Endometrial microvascular endothelial cells (primary cell): ENCODE results near the gene LAD1. TPM values are rescaled to one million over a fixed set of nuclear protein-coding genes. Genes with fewer than 3 reads are reported as not detected.

Experiments
- in situ Hi-C: cut with HindIII; loops from 2 replicates; pipeline ENCODE4 v1.10.0; 2017; ENCODE audit warnings: low sequenced_read_pairs, low pct_unique_long_range_greater_than_20kb; ENCODE audit errors: inconsistent ontology term
- total RNA-seq: library from RNA; depleted of rRNA; stranded (reverse); fragments of >200 nt; gene quantifications from one replicate; pipeline ENCODE4 v1.2.3, GENCODE V29; 2015; ENCODE audit errors: inconsistent ontology term

LAD1 gene
- total RNA-seq, 1 donor from 2014 or later: not detected

DNA sequence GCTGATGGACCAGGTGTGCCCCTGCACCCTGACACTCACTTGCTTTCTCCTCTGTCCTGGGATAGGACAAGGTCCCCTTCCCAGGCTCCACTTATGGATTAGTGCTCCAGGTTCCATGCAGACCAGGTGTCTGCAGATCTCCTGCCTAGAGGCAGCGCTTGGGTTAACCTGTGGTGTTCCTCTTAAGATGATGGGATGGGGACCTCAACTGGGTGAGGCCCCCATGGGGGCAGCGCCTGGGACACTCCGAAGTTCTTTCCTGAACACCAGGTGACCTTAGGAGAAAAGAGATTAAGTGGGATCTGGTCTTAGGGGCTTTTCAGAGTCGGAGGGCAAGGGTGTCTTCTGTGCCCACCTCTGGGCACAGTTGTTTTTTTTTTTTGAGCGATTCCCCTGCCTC, 42.9 kb downstream of the LAD1 start:
- in situ Hi-C loops: no loop called here

DNA sequence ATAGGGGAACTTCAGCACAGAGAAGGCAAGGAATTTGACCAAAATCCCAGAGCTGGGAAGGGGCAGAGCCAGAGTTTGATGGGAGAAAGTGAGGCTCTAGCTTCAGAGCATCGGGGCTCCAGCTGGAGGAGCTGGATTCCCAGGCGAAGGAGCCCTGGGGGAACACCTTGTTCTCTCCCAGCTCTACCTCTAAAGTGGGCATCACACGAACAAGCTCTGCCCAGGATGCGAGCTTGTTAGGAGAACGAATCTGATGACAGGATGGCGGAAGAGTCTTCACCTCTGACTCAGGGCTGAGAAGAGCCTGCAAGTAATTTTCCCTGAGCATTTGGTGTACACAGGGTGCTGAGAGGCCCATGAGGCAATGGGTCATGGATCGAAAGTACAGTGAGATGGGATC, 43.7 kb downstream of the LAD1 start:
- in situ Hi-C loops: no loop called here

DNA sequence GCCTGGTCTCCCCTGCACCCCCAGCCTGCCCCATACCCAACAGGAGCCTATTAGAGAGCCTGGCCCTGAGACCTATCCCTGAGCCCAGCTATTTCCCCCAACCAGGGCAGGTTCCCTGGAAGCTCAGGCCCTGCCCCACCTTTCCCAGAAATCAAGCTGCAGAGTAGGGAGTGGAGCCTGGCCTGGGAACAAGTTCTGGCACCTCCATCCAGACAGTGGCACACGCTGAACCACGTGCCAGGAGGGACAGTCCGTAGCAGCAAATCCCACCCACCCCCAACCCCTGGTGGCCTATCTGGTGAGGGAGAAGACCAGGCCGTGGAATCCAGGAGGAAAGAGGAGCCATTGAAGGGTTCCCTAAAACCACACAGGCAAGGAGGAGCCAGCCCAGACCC, 44.2 kb downstream of the LAD1 start:
- in situ Hi-C loops: no loop called here

DNA sequence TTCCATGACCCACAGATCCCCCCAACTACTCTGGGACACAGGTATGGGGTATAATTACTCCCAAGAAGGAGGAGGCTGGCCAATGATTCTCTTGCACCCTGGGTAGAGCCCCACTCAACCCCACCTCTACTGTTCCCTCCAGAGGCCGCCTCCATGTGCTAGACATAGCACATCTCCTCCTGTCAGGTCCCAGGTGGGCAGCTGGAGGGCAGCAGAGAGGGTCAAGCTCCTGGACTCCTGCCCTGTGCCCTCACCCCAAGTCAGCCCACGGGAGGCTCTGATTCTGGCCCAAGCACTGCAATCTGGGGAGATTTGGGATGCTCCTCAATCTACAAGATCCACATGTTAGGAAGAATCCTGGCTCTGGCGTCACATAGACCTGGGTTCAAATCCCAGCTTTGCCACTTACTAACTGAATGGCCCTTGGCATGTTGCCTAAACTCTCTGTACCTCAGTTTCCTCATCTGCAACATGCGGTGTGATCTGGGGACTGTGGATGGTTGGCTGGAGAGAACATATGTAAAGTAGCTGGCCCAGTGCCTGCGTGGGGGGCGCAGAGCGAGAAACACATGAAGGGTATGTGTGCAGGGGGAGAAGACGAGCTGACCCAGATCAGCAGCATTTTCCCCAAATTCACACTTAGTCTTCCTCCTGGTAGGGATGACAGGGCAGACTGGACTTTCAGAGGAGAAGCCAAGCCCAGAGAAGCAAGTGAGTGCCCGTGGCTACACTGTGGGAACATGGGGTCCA, 44.8 kb downstream of the LAD1 start:
- in situ Hi-C loops: no loop called here

DNA sequence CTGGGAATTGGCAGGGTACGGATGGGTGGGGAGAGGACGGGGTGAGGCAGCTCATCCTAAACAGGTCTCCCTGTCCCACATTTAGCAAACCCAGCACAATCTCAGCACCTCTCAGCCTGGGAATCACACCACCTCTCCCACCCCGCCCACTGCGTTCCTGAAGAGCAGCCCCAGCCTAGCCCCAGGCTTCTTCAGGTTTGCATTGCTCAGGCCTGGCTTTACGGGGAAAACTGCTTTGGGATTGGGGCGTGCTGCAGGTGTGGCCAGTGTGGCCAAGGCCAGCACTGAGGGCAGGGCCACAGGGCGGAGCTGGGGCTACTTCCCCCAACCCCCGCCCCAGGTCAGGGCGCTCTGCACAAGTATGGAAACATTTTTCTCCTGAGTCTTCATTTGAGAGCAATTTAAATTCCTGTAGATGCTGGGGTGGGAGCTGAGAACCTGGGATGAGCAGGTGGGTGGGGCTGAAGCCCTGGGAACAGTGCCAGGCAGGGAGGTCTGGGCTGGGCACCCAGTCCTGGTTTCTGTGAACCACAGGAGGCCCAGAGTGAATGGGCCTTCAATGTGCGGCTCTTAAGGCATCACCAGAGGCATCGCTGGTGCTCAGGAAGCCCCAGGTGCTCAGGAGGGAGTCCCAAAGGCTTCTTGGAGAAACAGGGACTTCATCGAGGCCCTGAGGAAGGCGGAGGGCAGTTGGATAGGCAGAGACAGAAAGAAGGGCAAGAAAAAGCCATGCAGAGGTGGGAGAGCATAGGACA, 45.8 kb downstream of the LAD1 start:
- in situ Hi-C loops: no loop called here

DNA sequence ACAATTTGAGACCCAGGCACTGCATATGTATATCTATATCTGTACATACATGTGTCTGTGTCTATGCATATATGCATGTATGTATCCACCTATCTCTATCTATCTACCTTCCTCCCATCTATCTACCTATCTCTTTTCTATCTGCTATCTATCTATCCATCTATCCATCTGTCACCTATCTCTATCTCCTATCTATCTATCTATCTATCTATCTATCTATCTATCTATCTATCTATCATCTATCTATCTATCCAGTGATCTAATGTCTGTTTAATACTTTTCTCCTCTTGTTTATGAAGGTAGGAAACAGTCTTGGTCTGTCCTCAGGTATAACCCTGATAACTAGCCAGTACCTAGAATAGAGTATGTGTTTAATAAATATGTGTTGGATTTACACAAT, 47.5 kb downstream of the LAD1 start:
- in situ Hi-C loops: no loop called here

DNA sequence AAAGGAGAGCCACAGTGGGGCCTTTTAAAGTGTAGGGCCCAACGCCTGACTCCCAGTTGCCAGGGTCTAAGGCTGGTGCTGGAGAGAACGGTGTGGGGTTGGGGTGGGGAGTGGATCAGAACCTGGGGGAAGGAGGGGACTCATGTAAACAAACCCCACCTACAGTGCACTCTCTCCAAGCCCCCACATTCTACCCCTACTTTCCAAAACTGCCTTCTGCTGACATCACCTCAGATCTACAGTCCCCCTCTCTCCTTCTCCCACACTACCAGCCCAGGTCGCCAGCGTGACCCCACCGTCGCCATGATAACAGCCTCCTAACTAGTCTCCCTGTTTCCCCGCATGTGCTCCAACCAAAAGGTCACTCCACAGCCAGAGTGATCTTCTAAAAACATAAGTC, 48.2 kb downstream of the LAD1 start:
- in situ Hi-C loops: no loop called here

DNA sequence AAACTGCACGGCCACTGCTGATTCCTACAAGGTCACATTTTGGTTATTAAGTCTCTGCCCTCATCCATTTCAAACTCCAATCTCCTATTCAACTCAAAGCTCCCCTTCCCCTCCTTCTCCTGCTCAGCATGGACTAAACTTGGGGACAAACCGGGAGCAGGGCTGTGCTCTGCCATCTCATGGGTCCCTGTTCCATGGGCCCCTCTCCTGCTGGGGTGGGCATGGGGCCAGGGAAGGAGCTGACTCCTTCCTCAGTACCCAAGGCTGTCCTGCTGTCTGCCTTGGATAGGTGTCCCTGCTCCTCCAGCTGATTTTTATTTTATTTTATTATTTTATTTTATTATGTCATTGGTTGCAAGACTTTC, 48.8 kb downstream of the LAD1 start:
- in situ Hi-C loops: no loop called here

DNA sequence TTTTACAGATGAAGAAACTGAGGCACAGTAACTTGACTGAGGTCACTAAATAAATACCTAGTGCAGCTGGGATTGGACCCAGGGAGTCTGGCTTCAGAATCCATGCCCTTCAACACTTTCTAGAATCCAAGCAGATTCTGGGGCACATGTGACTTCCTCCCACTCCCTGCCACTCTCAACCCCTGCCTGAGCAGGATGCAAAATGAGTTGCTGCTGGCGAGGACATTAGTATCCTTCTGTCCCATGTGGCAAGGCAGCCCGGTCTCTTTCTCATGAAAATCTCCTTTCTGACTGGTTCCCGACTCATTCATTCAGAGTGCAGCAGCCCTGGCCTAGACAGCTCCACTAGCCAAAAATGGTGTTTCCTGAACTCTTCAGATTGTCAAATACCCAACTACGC, 50.0 kb downstream of the LAD1 start:
- in situ Hi-C loops: no loop called here

DNA sequence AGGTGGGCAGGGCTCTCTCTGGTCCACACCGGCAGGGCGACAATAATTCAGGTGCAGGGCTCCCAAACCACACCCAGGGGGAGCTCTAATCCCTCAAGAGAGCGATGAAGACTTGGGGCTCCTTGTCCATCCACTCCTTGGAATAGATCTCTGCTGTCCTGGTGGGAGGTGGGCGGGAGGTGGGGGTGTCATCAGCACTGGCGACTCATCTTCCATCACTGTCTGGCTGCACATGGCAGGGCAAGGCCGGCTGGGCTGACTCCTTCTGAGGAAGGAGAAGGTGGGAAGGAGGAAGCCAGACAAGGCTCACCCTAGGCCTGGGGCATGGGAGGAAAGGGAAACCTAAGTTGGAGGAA, 50.9 kb downstream of the LAD1 start:
- in situ Hi-C loops: no loop called here

DNA sequence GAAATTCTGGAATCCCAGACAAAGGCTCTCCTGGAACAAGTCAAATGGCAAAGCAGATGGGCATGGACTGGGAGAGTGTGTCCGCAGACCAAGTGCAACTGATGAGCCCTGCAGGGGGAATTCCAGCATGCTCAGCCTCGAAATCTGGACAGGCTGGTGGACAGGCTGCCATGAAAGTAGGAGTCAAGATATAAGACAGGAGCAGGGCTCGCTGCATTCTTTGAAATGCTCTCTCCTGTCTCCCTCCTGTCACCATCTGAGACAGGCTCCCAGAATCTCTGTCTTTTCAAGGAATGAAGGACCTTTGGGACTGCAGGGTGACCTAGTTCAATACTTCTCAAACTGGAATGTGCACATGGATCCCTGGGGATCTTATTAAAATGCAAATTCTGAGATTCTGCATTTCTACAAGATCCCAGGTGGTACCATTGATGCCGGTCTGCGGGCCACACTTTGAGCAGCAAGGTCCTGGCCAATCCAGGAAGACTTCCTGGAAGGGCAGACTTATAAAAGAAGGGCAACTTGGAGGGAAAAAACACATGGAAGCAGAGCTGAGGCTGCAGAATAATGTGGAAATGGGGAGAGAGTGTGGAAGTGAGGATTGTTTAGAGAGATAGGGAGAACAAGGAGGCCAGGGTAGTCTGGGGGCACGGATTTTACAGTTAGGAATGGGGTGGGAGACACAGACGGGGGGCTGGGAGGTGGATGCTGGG, 51.5 kb downstream of the LAD1 start:
- in situ Hi-C loops: no loop called here

DNA sequence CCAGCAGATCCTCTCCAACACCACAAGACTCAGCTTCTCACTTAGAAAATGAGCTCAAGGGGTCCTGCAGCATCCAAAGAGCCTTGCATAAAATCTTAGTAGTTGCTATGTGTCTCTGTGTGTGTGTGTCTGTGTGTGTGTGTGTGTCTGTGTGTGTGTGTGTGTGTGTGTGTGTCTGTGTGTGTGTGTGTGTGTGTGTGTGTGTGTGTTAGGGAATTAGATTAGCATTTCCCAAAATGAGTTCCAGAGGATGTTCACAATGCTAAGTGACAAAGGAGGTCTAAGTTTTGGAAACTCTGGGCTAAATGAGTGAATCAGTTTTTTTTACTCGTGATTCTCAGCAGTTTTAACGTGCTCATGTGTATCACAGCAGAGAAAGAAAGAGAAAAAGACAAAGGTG, 52.1 kb downstream of the LAD1 start:
- in situ Hi-C loops: no loop called here

DNA sequence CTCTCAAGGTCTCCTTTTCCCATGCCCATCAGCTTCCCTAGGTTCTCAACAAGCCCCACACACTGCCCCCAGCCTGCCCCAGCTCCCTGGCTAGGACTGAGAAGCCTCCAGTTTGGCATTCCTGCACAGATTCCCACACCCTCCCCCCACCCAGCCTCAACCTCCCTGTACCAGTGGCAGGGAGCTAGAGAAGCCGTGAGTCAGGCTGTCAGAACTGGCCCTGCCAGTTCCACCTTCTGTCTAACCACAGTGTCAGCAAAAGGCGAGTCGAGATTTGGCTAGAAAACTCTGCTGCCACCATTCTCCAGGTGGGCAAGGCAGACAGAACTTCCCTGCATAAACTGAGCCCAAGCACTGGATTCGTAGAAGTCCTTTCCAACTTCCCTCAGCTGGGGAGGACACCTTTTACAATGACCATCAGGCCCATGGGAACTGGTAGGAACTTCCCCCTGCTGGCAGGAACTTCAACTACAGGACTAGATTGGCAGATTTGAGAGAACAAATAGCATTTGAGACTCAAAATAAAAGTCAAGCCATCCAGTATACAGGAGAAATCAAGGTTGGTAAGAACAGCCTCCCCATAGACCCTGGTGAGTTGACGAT, 52.7 kb downstream of the LAD1 start:
- in situ Hi-C loops: no loop called here

DNA sequence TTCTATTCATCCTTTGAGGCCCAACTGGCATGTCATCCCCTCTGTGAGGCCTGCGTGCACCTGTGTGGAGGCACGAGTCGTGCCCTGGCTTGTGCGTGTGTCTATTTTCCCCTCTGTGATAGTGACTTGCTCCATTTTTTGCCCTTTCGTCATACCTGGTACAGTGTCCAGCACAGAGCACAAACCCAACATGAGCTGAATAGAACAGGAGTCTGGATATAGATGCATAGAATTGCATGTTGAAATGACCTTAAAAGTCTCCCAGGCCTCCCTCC, 54.1 kb downstream of the LAD1 start:
- in situ Hi-C loops: no loop called here

DNA sequence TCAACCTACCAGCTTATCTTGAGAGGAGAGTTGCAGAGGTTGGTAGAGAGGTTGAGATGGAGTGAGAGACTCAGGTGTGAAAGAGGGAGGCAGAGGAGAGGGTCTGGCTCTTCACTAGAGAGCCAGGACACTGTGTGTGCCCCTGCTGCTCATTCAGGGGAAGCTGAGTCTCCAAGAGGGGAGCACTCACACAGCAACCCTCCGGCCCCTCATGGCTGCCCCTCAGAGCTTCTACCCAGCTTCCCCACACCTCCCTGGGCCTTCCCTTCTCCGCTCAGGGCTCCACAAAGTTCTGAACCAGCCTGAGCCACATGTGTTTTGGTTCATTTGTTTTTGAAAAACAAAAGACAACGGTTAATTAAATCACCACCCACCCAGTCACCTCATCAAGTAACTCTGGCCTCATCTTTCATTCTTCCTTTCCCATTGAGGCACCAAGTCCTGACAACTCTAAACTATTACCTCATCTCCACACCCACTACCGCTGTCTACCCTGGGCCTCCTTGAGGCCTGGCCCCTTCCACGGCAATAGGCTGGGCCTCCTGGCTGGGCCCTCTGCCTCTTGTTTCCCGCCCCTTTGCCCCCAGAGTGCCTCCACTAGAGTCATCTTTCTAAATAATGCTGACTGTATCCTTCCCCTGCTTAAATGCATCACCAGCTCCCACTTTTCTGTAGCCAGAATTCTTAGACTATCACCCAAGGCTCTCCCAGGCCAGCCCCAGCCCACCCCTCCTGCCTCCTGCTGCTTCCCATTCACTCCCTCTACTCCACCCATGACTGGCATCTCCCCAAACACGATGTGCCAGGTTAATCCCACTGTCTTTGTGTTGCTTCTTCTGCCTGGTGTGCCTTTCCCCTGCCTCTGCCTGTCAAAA, 54.7 kb downstream of the LAD1 start:
- in situ Hi-C loops: no loop called here

DNA sequence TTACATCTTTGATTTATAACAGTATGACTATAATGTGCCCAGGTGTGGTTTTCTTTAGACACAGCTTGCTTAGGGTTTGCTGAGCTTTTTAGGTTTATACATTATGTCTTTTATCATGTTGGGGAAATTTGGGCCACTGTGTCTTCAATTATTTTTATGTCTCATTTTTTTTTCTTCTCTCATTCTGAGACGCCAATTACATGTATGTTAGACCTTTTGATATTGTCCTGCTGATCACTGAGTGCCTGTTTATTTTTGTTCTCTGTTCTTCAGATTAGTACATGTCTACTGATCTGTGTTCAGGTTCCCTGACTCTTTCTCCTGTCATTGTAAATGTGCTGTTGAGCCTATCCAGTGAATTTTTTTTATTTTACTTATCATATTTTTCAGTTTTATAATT, 57.7 kb downstream of the LAD1 start:
- in situ Hi-C loops: no loop called here

DNA sequence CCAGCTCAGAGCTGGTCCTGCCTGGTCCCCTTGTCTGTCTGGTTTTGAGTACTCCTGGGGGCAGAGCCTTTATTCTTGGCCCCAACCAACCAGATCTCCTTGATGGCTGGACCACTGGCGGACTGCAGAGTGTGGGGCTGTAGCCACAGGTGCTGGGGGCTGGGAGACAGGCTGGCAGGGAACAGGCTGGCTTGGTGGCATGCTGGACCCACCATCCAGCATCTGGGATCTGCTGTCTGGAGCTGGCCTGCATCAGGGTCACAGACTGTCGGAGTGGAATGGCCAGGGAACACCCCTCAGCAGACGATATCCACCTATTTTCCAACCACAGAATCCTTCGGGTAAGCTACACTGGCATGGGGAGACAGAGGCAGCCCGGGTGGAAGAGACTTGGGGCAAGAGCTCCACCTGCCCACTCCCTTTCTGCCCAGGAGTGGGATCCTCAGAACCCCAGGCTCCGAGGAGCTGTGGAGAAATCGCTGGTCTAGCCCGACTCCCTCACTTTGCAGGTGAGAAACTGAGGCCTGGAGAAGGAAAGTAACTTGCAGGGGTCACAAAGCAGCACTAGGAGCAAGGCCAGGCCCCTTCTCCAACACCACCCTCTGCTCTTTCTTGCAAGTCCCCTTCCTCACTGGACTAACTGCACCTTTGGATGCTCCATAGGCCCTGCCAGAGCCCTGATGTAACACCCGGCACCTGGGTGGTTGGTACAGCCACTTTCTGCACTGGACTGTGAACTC, 62.2 kb downstream of the LAD1 start:
- in situ Hi-C loops: no loop called here

DNA sequence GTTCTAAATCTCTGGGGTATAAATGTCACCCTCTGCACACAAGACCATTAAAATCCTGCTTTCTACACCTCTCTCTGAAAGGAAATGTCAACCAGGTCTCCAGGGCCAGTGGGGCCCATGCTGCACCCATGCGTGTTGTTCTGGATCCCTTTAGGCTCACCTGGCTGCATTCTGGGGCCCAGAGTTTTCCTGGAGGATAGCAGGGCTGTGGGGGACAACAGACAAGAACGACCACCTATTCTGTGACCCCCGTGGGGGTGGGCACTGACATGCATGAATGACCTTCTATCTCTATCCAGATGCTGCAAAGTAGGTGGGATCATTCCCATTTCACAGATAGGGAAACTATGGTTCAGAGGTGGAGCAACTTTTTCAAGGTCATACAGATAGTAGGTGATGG, 63.2 kb downstream of the LAD1 start:
- in situ Hi-C loops: no loop called here
